Fibroblast of mammary gland (primary cell): ENCODE measurements around the gene TTC19.
A peak's percentile ranks its signal among the peaks of the same experiment; 100 is the strongest.

Experiments
- DNase-seq: peaks from one replicate; pipeline ENCODE4 v3.0.0-alpha.2; 2010; ENCODE audit warnings: low read depth
- H3K4me3 ChIP-seq: 2 replicates; pipeline ENCODE4 v1.5.1; 2011; ENCODE audit warnings: low read depth, mild to moderate bottlenecking, low read length, moderate library complexity; ENCODE audit not compliant: control insufficient read depth
- CTCF ChIP-seq: conservative IDR thresholded peaks from 2 replicates; pipeline ENCODE4 v1.5.1; 2011; ENCODE audit warnings: low read depth, low read length, inconsistent platforms; ENCODE audit not compliant: control insufficient read depth, insufficient read depth

The TTC19 gene

GRCh38 chr17:15981646-15982580 is 17.7 kb upstream of the TTC19 start:
- TF ChIP-seq CTCF: no peak
- peak; percentile 67 for DNase-seq
- no peak overlapping the region for H3K4me3 ChIP-seq

GRCh38 chr17:15996322-15996721 is 3.3 kb upstream of the TTC19 start:
- H3K4me3 ChIP-seq: no peak overlapping the region
- no peak for DNase-seq
- no peak for TF ChIP-seq CTCF

- no peak for TF ChIP-seq CTCF
- DNase-seq: no peak
- H3K4me3 ChIP-seq: no peak overlapping the region
Measured at GRCh38 chr17:15998031-15998562, 1.5 kb upstream of the TTC19 start.

GRCh38 chr17:15999974-16000827 is 577 bp downstream of the TTC19 start:
- DNase-seq: peak; percentile 33
- H3K4me3 ChIP-seq: peak overlapping the region; percentile 89
- no peak for TF ChIP-seq CTCF

- DNase-seq: peak; percentile 43
- peak overlapping the region; percentile 89 for H3K4me3 ChIP-seq
- TF ChIP-seq CTCF: no peak
Measured at GRCh38 chr17:16001226-16001897, 1.7 kb downstream of the TTC19 start.

GRCh38 chr17:16002708-16003260 is 3.2 kb downstream of the TTC19 start:
- H3K4me3 ChIP-seq: no peak overlapping the region
- no peak for TF ChIP-seq CTCF
- DNase-seq: no peak
